Activated CD4-positive, CD25-positive, alpha-beta regulatory T cell treated with anti-CD3 and anti-CD28 coated beads, Interleukin-2, amount 50 U/mL, for 24 hours (primary cell): Measurements from ENCODE around the gene SOCS2.
"Not testable (repeated sequence)": the region's sequence is repeated elsewhere in the genome, so short reads cannot be mapped to it uniquely, and the experiment has no call there.

Experiments used
- ATAC-seq, 2 donors: fragments of 150-1000 bp; cut with Tn5 transposase; one replicate each; pipeline ENCODE4 v1.10.0; 2021; ENCODE audit warnings: mild to moderate bottlenecking in 1 of 2, moderate library complexity in 1 of 2

SOCS2 gene

GRCh38 chr12:93571925-93572711 is at the start of gene SOCS2:
SOCS2 (plus strand) TSS chr12:93572675; CDS start chr12:93572898, 223 bp downstream.
- ATAC-seq, result no peak

GRCh38 chr12:93524386-93525133 is 47.9 kb upstream of the SOCS2 start:
- no peak for ATAC-seq

DNA sequence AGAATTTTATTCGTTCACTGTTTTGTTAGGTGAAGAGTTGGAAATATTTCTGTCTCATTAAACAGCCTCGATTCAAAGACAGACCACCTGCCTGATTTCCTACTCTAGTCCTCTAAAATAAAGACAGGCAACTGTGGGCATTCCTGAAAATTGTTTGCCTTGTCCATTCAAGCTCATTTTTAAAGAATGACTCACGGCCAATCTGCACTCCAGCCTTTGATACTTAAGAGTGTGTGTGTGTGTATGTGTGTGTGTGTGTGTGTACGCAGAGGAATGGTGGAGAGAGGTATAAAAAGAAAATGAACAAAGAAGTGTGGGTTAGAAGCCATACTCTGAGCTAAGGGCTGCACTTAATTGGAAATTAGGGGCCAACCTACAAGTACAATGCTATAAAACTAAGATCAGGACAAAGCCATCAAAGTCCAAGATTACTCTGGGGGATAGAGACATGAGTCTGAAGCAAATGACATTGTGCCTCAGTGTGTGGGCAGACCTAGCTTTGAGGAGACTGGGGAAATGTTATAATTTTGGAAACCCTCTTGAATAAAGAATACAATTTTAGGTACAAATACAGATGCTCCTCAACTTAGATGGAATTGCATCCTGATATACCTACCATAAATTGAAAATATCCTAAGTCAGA is 45.6 kb upstream of the SOCS2 start:
- no peak for ATAC-seq

- no peak for ATAC-seq
Observed at GRCh38 chr12:93530358-93530757, 42.1 kb upstream of the SOCS2 start.

DNA sequence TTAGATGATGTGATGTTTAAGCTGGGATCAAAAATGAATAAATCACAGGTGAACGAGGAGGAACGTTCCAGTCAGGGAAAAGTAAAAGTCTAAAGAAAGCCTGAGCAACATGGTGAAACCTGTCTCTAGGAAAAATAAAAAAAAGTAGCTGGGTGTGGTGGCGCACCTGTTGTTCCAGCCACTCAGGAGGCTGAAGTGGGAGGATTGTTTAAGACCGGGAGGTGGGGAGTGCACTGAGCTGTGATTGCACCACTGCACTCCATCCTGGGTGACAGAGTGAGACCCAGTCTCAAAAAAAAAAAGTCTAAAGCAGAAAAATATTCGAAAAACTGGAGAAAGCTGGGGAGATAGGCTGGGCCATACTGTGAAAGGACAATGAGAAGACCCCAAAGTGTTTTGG is 39.2 kb upstream of the SOCS2 start:
- no peak for ATAC-seq

DNA sequence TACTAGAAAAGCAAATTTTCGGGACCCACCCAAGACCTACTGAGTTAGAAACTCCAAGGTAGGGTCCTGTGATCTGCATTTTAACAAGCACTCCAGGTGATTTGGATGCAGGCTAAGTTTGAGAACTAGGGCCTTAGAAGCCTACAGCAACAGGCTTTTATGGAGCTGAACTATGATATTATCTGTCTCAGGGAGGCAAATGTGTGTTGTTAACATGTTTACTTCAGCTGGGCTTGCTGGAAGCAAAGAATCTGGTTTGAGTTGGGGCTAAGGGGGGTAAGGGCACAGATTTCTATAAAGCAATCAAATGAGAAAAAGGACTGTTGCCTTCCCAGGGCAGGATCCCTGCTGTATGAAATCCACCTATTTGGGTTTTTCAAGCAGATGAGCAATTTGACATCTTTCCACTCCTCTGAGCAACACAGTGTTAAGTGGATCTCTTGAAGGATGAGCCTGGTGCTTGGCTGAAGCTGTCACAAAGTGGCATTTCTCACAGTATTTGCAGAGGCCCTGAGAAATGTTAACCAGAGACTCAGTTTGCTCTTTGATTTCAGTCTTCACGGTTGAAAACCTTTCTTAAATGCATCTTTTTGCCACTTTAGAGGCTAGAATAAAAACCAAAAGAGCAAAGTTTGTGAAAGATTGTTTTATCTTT is 36.2 kb upstream of the SOCS2 start:
- no peak for ATAC-seq

DNA sequence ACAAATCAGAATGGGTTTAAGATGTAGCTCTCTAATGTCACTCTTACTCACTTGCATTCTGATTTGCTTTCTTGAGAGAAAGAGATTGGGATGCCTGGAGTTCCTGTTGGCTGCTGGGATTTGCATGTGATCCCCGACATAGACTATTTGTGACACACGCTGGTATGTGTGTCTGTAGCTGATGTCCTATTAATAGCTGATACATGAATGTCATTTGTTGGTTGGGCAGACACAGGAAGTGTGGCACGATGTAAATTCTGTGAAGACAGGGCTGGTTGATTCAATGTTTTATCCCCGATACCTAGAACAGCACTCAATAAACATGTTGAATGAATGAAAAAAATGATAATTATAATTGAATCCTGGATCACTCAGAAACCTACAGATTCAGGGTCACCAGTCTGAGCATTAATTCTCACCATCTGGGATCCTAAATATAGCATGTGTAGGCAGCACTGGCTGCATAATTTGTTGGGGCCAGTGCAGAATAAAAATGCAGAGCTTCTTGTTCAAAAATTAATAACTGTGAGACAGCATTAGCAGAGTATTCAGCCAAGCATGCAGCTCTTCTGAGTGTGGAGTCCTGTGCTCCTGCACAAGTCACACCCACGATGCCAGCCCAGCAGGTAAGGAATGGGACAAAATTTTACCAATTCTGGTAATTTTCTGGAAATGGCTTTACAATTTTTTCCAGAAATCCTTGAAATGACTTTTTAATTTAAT is 35.5 kb upstream of the SOCS2 start:
- peak in 1 of 2 donors; percentile 38 for ATAC-seq

DNA sequence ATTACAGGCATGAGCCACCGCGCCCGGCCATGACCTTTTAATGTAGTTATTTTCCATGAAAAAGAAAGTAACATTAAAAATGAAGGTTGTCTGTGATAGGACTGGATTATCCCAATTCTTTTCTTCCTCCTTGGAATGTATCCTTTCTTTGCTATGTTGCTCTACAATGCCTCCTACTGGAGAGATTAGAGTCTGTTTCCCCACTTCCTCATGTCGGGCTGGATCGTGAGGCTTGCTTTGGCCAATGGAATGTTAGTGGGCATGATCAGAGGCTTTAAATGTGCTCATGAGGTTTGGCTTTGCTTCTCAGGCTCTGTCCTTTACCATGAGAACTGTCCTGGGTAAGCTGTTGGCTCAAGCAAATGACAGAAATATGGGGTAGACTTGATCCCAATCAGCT is 34.7 kb upstream of the SOCS2 start:
- ATAC-seq, result no peak

DNA sequence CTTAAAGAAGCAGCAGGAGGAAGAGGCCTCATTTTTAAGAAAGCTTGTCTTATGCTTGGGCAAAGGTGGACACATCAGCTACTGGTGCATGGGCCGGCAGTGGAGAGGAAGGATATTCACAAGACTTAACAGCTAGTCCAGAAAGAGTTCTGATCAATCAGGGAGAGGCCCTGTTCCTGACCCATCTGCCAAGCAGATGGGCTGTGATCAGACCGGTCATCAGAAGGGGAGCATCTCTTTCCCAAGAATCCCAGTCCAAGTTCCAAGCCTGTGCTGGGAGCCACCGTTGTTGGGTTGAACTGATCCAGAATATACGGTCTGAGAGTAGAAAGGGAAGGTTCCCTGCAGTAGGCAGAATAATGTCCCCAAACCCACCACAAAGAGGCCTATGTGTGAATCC is 32.7 kb upstream of the SOCS2 start:
- no peak for ATAC-seq

GRCh38 chr12:93540466-93540865 is 32.0 kb upstream of the SOCS2 start:
- no peak for ATAC-seq

DNA sequence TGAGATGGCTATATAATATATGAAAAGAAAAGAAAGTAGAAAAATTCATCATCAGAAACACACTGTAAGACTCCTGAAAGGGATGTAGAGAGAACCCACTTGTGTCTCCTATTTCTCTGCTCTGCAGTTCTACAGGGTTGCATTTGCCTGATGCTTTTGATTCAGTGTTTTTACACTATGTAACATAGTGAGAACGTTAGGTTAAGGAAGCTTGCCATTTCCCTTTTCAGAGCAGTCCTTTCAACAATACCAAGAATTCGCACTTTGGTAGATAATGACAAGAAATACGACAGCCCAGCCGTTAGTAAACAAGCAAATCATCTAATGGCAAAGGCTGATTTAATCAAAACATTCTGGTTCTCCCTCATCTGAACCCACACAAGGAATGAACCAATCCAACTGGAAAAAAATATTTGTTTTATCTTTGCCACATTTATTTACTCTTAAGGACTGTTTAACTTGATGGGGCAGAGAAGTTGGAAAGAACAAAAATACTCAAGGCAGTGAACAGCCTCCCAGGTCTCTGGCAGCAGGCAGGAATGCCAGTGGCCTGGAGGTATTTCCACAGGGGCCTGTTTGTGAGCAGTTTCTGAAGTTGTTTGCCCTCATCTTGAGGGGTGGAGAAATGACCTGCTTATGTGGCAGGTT is 30.8 kb upstream of the SOCS2 start:
- ATAC-seq, result peak in 1 of 2 donors; percentile 21

GRCh38 chr12:93547778-93548177 is 24.7 kb upstream of the SOCS2 start:
- no peak for ATAC-seq

DNA sequence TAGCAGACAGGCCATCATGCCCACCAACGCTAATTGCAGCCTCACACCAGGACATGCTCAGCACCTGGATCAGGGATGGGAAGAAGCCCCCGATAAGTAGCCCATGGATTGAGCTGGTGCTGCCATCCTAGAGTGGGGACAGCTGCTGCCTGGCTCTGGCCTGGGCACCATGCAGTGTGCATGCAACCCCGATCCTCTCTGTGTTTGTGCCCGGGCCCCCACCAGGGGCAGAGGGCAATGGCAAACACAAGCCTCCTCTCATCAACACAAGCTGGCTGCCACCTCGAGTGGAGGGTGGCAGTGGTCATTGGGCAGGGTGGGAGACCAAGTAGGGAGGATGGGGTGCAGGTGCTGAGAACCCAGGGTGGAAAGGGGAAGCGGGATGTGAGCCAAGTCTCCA is 23.3 kb upstream of the SOCS2 start:
- ATAC-seq, result no peak

DNA sequence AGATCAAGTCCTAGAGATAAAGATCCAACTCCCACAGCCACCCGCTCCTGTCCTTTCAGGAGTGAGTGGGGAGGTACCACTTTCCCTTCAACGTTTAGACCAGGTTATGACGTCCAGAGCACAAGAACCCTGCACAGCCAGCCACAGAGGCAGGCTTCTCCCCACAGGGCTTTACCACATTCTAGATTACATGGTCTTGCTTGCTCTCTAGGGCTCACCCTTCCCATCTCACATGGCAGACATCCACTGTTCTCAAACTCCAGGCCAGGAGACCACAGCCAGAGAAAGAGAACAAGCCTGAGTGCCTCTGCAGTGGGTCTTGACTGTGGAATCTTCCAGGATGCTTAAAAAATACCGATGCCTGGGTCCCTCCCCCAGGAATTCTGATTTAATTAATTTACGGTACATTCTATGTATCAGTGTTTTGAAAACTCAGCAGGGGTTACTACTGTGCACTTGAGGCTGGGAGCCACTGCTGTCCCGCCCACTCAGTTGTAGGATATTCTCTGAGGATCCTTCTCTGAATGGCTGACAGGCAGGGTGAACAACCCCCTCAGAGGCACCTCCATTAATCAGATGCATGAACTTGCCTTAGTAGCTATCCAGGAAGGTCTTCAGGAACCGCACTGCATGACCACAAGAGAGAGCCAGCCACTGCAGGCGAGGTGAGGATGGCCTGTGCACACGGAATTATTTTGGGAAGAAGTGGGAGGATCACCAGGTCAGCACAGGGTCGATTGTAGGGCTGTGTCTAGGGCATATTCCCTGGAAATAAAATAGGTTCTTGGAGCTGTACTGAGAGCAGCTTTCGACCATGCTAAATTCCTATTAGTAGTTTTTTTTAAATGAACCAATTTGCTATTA is 21.5 kb upstream of the SOCS2 start:
- ATAC-seq, result no peak

DNA sequence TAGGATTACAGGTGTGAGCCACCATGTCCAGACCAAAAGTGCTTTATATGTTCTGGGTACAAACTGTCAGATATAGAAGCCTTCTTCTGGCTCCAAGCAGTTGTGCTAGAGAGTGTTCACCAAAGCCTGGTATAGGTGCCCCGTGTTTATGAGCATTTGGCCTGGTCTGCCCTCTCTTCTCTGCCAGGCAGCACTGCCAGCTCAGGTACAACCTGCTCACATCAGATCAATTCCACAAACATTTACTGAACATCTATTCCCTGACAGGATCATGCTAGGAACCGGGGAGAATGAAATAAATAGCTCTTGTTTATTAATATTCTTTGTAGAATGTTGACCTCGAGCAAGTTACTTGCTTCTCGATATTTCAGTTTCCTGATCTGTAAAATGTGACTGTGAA is 20.0 kb upstream of the SOCS2 start:
- ATAC-seq, result no peak

DNA sequence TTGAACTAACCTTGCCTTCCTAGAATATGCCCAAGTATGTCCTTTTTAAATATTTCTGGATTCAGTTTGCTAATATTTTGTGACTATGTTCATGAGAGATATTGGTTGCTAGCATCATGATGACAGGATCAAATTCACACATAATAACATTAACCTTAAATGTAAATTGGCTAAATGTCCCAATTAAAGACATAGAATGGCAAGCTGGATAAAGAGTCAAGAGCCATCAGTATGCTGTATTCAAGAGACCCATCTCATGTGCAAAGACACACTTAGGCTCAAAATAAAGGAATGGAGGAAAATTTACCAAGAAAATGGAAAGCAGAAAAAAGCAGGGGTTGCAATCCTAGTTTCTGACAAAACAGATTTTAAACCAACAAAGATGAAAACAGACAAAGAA is 14.6 kb upstream of the SOCS2 start:
- ATAC-seq, result not testable (repeated sequence)

- not testable (repeated sequence) for ATAC-seq
Observed at GRCh38 chr12:93558685-93559084, 13.8 kb upstream of the SOCS2 start.

- peak in 1 of 2 donors; percentile 53 for ATAC-seq
Observed at GRCh38 chr12:93563807-93564538, 8.5 kb upstream of the SOCS2 start.

GRCh38 chr12:93565760-93566159 is 6.7 kb upstream of the SOCS2 start:
- ATAC-seq, result no peak

- no peak for ATAC-seq
Observed at GRCh38 chr12:93567174-93567573, 5.3 kb upstream of the SOCS2 start.
